Ascending aorta (tissue), 2 donors: ENCODE data around the gene SPDYE1. TPM values are rescaled to one million over a fixed set of nuclear protein-coding genes. Genes with fewer than 3 reads are reported as not detected.
A peak's percentile ranks its signal among the peaks of the same experiment; 100 is the strongest.

Experiments
- DNase-seq, 2 donors: peaks; one replicate each; pipeline ENCODE4 v3.0.0-alpha.2; 2019; ENCODE audit warnings: low spot score in 2 of 2
- H3K27ac ChIP-seq, 2 donors: fragments of 200-600 bp; sonication (generic); one replicate each; pipeline ENCODE4 v1.5.1; 2016 to 2017; ENCODE audit warnings: mild to moderate bottlenecking in 1 of 2
- H3K27me3 ChIP-seq: fragments of 200-600 bp; sonication (generic); one replicate; pipeline ENCODE4 v1.5.1; 2017
- H3K36me3 ChIP-seq, 2 donors: fragments of 200-600 bp; sonication (generic); one replicate each; pipeline ENCODE4 v1.5.1; 2016
- H3K4me1 ChIP-seq, 2 donors: fragments of 200-600 bp; sonication (generic); one replicate each; pipeline ENCODE4 v1.5.1; 2016 to 2017; ENCODE audit warnings: mild to moderate bottlenecking in 1 of 2
- H3K4me3 ChIP-seq, 2 donors: fragments of 200-600 bp; sonication (generic); one replicate each; pipeline ENCODE4 v1.5.1; 2016 to 2017; ENCODE audit warnings: mild to moderate bottlenecking in 1 of 2
- H3K9me3 ChIP-seq, 2 donors: fragments of 200-600 bp; sonication (generic); one replicate each; pipeline ENCODE4 v1.5.1; 2016
- CTCF ChIP-seq, 3 experiments: fragments of 200-600 bp in 2 of 3; fragments of 450-650 bp in 1 of 3; sonication (generic) in 2 of 3; IDR thresholded peaks; one replicate each; pipeline ENCODE4 v1.5.1; 2016 to 2019; ENCODE audit warnings: antibody characterized with exemption in 3 of 3, mild to moderate bottlenecking in 1 of 3, moderate library complexity in 1 of 3
- intact Hi-C: fragments of 100-400 bp; cut with DNase I; formaldehyde crosslinking; loops from one replicate; pipeline ENCODE4 v1.15.1; 2023
- total RNA-seq: library from RNA; depleted of rRNA; stranded (reverse); fragments of >200 nt; gene quantifications from one replicate; pipeline ENCODE4 v1.1.0, GENCODE V29; 2016

Gene SPDYE1
- total RNA-seq, 1 donor from 2014 or later: not detected

GRCh38 chr7:44048031-44048795 lies 50.5 kb downstream of the SPDYE1 start:
- Histone ChIP-seq H3K9me3 (no peaks in the 10 kb centered on the region), H3K27me3 (no peaks in the 10 kb centered on the region), H3K27ac (no peak overlapping the region), H3K36me3 (peaks cover 34 to 47% of the 10 kb centered on the region in 2 donors), H3K4me3 (no peak overlapping the region), H3K4me1 (peaks cover 0 to 9% of the 10 kb centered on the region in 2 donors)
- intact Hi-C loops: no loop called here
- no peak for TF ChIP-seq CTCF (IDR thresholded peaks at IDR 0.05)
- DNase-seq: no peak

- no peaks in the 10 kb centered on the region for H3K9me3 ChIP-seq
- no peak overlapping the region for H3K4me3 ChIP-seq
- no peaks in the 10 kb centered on the region for H3K27me3 ChIP-seq
- DNase-seq: peak in 1 of 2 donors; percentile 48
- TF ChIP-seq CTCF (IDR thresholded peaks at IDR 0.05): no peak
- peaks cover 46 to 66% of the 10 kb centered on the region in 2 donors for H3K36me3 ChIP-seq
- H3K4me1 ChIP-seq: peaks cover 0 to 5% of the 10 kb centered on the region in 2 donors
- no peak overlapping the region for H3K27ac ChIP-seq
- intact Hi-C loops: no loop called here
Measured at GRCh38 chr7:44050121-44050914, 52.6 kb downstream of the SPDYE1 start.

- Histone ChIP-seq H3K4me3 (no peak overlapping the region), H3K27me3 (no peaks in the 10 kb centered on the region), H3K36me3 (peaks cover 48 to 73% of the 10 kb centered on the region in 2 donors), H3K4me1 (no peaks in the 10 kb centered on the region), H3K9me3 (no peaks in the 10 kb centered on the region), H3K27ac (no peak overlapping the region)
- TF ChIP-seq CTCF (IDR thresholded peaks at IDR 0.05): no peak
- DNase-seq: peak in 1 of 2 donors; percentile 40
- intact Hi-C loops: no loop called here
Measured at GRCh38 chr7:44050915-44051560, 53.3 kb downstream of the SPDYE1 start.

- no peaks in the 10 kb centered on the region for H3K9me3 ChIP-seq
- H3K27ac ChIP-seq: no peak overlapping the region
- no peaks in the 10 kb centered on the region for H3K27me3 ChIP-seq
- DNase-seq: peak in 1 of 2 donors; percentile 51
- H3K4me1 ChIP-seq: no peaks in the 10 kb centered on the region
- TF ChIP-seq CTCF (IDR thresholded peaks at IDR 0.05): no peak
- peaks cover 54 to 78% of the 10 kb centered on the region in 2 donors for H3K36me3 ChIP-seq
- no peak overlapping the region for H3K4me3 ChIP-seq
- intact Hi-C loops: no loop called here
Measured at GRCh38 chr7:44051611-44052220, 54.0 kb downstream of the SPDYE1 start.

GRCh38 chr7:44052771-44053365 lies 55.2 kb downstream of the SPDYE1 start:
- Histone ChIP-seq H3K36me3 (peaks cover 66 to 86% of the 10 kb centered on the region in 2 donors), H3K4me3 (no peak overlapping the region), H3K9me3 (no peaks in the 10 kb centered on the region), H3K27me3 (no peaks in the 10 kb centered on the region), H3K27ac (no peak overlapping the region), H3K4me1 (no peaks in the 10 kb centered on the region)
- intact Hi-C loops: no loop called here
- TF ChIP-seq CTCF (IDR thresholded peaks at IDR 0.05): no peak
- DNase-seq: peak in 1 of 2 donors; percentile 44
